HCT116 (cell line): ENCODE data around the gene MMADHC. TPM values are rescaled to one million over a fixed set of nuclear protein-coding genes. Genes with fewer than 3 reads are reported as not detected.

Experiments used
- ATAC-seq: fragments of 200-7000 bp; cut with Tn5 transposase; 2 replicates; pipeline ENCODE4 v1.9.1; 2020; ENCODE audit warnings: mild to moderate bottlenecking, moderate library complexity
- Bru-seq: library from RNA; stranded (reverse); fragments of 400-500 nt; gene quantifications from one replicate; lab custom pipeline; 2021; lab: Mats Ljungman, UMichigan
- BruChase-seq, 2 experiments: library from RNA; stranded (reverse); fragments of 400-500 nt; gene quantifications; one replicate each; lab custom pipeline; 2021; lab: Mats Ljungman, UMichigan
- BruUV-seq: library from RNA; stranded (reverse); fragments of 400-500 nt; replicated peaks from 2 replicates; lab custom pipeline; 2021; lab: Mats Ljungman, UMichigan
- CTCF ChIA-PET: fragments of 300-600 bp; sonication (Branson Sonifier 250); formaldehyde crosslinking; loops from one replicate; lab custom pipeline; 2021; ENCODE audit warnings: antibody characterized with exemption; lab: Charles Lee
- POLR2A ChIA-PET: fragments of 300-600, 350-600 bp; sonication (Branson Sonifier 250); formaldehyde crosslinking; loops from one replicate; lab custom pipeline; 2021; ENCODE audit warnings: antibody characterized with exemption; lab: Charles Lee
- RAD21 ChIA-PET, 2 experiments: fragments of 300-600 bp; sonication (Branson Sonifier 250); formaldehyde crosslinking; loops; one replicate each; lab custom pipeline; 2023; ENCODE audit warnings: low total read pairs in 2 of 2; ENCODE audit not compliant: uncharacterized antibody in 2 of 2, unreplicated experiment in 2 of 2, low non-redundant PET in 1 of 2; lab: Charles Lee
- DNase-seq: peaks from one replicate; pipeline ENCODE4 v3.0.0-alpha.2; 2010; ENCODE audit warnings: low read depth, low spot score
- H2AFZ ChIP-seq: fragments of 200-600 bp; shearing (Covaris generic), sonication (generic); 2 replicates; pipeline ENCODE4 v1.6.1; 2017; ENCODE audit warnings: low read depth, mixed run types, mixed read lengths, antibody characterized with exemption, low read length; ENCODE audit not compliant: poor library complexity, severe bottlenecking
- H3K27ac ChIP-seq: 2 replicates; pipeline ENCODE4 v1.5.1; 2012; ENCODE audit warnings: low read depth, low read length
- H3K27me3 ChIP-seq: fragments of 200-600 bp; sonication (generic); 2 replicates; pipeline ENCODE4 v1.6.1; 2016; ENCODE audit warnings: mixed run types, low read length, mixed read lengths; ENCODE audit not compliant: insufficient read depth
- H3K36me3 ChIP-seq, 2 experiments: fragments of 200-500 bp in 1 of 2; fragments of 200-600 bp in 1 of 2; sonication (Bioruptor generic) in 1 of 2; sonication (generic) in 1 of 2; 2 replicates each; pipeline versions ENCODE4 v1.5.1 to v1.6.1; 2014 to 2016; ENCODE audit warnings: low read length in 2 of 2, inconsistent platforms in 1 of 2, mixed read lengths in 1 of 2, mixed run types in 1 of 2; ENCODE audit not compliant: insufficient read depth in 2 of 2, control insufficient read depth in 1 of 2
- H3K4me1 ChIP-seq, 2 experiments: fragments of 200-600 bp in 1 of 2; sonication (generic) in 1 of 2; 2 replicates each; pipeline versions ENCODE4 v1.5.1 to v1.6.1; 2012 to 2017; ENCODE audit warnings: low read length in 2 of 2, inconsistent platforms in 1 of 2, mild to moderate bottlenecking in 1 of 2, mixed read lengths in 1 of 2, mixed run types in 1 of 2, moderate library complexity in 1 of 2; ENCODE audit not compliant: insufficient read depth in 2 of 2, control insufficient read depth in 1 of 2
- H3K4me2 ChIP-seq: fragments of 200-600 bp; sonication (generic); 2 replicates; pipeline ENCODE4 v1.6.1; 2017; ENCODE audit warnings: mixed run types, low read length, mixed read lengths
- H3K4me3 ChIP-seq, 2 experiments: fragments of 200-600 bp in 1 of 2; sonication (generic) in 1 of 2; replicated peaks in 1 of 2; 2 replicates each; pipeline ENCODE4 v1.5.1; 2011 to 2016; ENCODE audit warnings: low read length in 2 of 2, control low read depth in 1 of 2, low read depth in 1 of 2, mild to moderate bottlenecking in 1 of 2, mixed read lengths in 1 of 2, mixed run types in 1 of 2
- H3K79me2 ChIP-seq: fragments of 200-600 bp; sonication (generic); 2 replicates; pipeline ENCODE4 v1.6.1; 2017; ENCODE audit warnings: mild to moderate bottlenecking, mixed run types, low read length, moderate library complexity, mixed read lengths; ENCODE audit not compliant: insufficient read depth
- H3K9ac ChIP-seq: fragments of 200-600 bp; sonication (generic); 2 replicates; pipeline ENCODE4 v1.6.1; 2016; ENCODE audit warnings: low read length, mixed read lengths
- H3K9me2 ChIP-seq: fragments of 200-600 bp; sonication (generic), shearing (Covaris generic); 2 replicates; pipeline ENCODE4 v1.6.1; 2017; ENCODE audit warnings: mixed run types, mild to moderate bottlenecking, moderate library complexity; ENCODE audit not compliant: insufficient read depth
- H3K9me3 ChIP-seq, 2 experiments: fragments of 200-500 bp in 1 of 2; fragments of 200-600 bp in 1 of 2; sonication (Bioruptor generic) in 1 of 2; sonication (generic) in 1 of 2; 2 replicates each; pipeline ENCODE4 v1.6.1; 2014 to 2017; ENCODE audit warnings: low read length in 2 of 2, mixed read lengths in 2 of 2, inconsistent platforms in 1 of 2, low read depth in 1 of 2, mild to moderate bottlenecking in 1 of 2, mixed run types in 1 of 2, moderate library complexity in 1 of 2; ENCODE audit not compliant: control insufficient read depth in 1 of 2, insufficient read depth in 1 of 2
- H4K20me1 ChIP-seq: fragments of 200-600 bp; sonication (generic), shearing (Covaris generic); 2 replicates; pipeline ENCODE4 v1.6.1; 2017; ENCODE audit warnings: mixed run types, mild to moderate bottlenecking, moderate library complexity; ENCODE audit not compliant: insufficient read depth
- CBX3 ChIP-seq: IDR thresholded peaks from 2 replicates; pipeline ENCODE4 v1.6.1; 2012; ENCODE audit warnings: low read depth
- CEBPB ChIP-seq: IDR thresholded peaks from 2 replicates; pipeline ENCODE4 v1.6.1; 2012; ENCODE audit warnings: low read depth
- EGR1 ChIP-seq: IDR thresholded peaks from 2 replicates; pipeline ENCODE4 v1.6.1; 2012; ENCODE audit warnings: low read depth
- ELF1 ChIP-seq: IDR thresholded peaks from 2 replicates; pipeline ENCODE4 v1.6.1; 2012; ENCODE audit warnings: low read depth, borderline replicate concordance
- EZH2 ChIP-seq: fragments of 200-600 bp; sonication (generic); IDR thresholded peaks from 2 replicates; pipeline ENCODE4 v1.6.1; 2017; ENCODE audit warnings: antibody characterized with exemption, mixed run types
- FOSL1 ChIP-seq: IDR thresholded peaks from 2 replicates; pipeline ENCODE4 v1.6.1; 2012; ENCODE audit warnings: low read depth
- JUND ChIP-seq: IDR thresholded peaks from 2 replicates; pipeline ENCODE4 v1.6.1; 2012
- POLR2A ChIP-seq: IDR thresholded peaks from 2 replicates; pipeline ENCODE4 v1.7.0; 2011; ENCODE audit warnings: borderline replicate concordance; ENCODE audit not compliant: insufficient read depth, insufficient read length; ENCODE audit errors: extremely low read depth
- POLR2AphosphoS5 ChIP-seq: IDR thresholded peaks from 2 replicates; pipeline ENCODE4 v1.6.1; 2011; ENCODE audit warnings: mild to moderate bottlenecking, low read depth, low read length, moderate library complexity
- RAD21 ChIP-seq: IDR thresholded peaks from 2 replicates; pipeline ENCODE4 v1.6.1; 2012; ENCODE audit warnings: low read depth, mild to moderate bottlenecking
- REST ChIP-seq: IDR thresholded peaks from 2 replicates; pipeline ENCODE4 v1.6.1; 2012; ENCODE audit warnings: low read depth
- SIN3A ChIP-seq: IDR thresholded peaks from 2 replicates; pipeline ENCODE4 v1.6.1; 2012; ENCODE audit warnings: low read depth
- SP1 ChIP-seq: IDR thresholded peaks from 2 replicates; pipeline ENCODE4 v1.6.1; 2012; ENCODE audit warnings: low read depth
- SRF ChIP-seq: IDR thresholded peaks from 2 replicates; pipeline ENCODE4 v1.6.1; 2012; ENCODE audit warnings: low read depth
- TCF7L2 ChIP-seq: IDR thresholded peaks from 2 replicates; pipeline ENCODE4 v1.7.0; 2011; ENCODE audit warnings: borderline replicate concordance, inconsistent platforms; ENCODE audit not compliant: insufficient read depth, insufficient read length; ENCODE audit errors: extremely low read depth
- YY1 ChIP-seq: IDR thresholded peaks from 2 replicates; pipeline ENCODE4 v1.6.1; 2011; ENCODE audit warnings: low read length, low read depth, moderate library complexity, mild to moderate bottlenecking; ENCODE audit not compliant: insufficient replicate concordance; ENCODE audit errors: extremely low read depth
- ZFX ChIP-seq: fragments of 450-650 bp; IDR thresholded peaks from 2 replicates; pipeline ENCODE4 v1.6.1; 2017
- ZNF274 ChIP-seq: fragments of 200-500 bp; sonication (Bioruptor generic); IDR thresholded peaks from 2 replicates; pipeline ENCODE4 v1.6.1; 2014; ENCODE audit warnings: mild to moderate bottlenecking, low read depth, low read length, inconsistent platforms
- intact Hi-C: fragments of 100-400 bp; cut with micrococcal nuclease; formaldehyde crosslinking; loops from 2 replicates; pipeline ENCODE4 v1.10.0; 2022
- long read RNA-seq: library from polyadenylated mRNA; unstranded; transcript quantifications from one replicate; pipeline ENCODE4 v2.0.0, GENCODE V29; 2021; ENCODE audit not compliant: unreplicated experiment
- polyA plus RNA-seq: library from polyadenylated mRNA; unstranded; fragments of >200 nt; gene quantifications from 2 replicates; pipeline ENCODE4 v1.2.1, GENCODE V29; 2012; ENCODE audit warnings: missing spikeins
- total RNA-seq: library from RNA; stranded (reverse); gene quantifications from one replicate; pipeline ENCODE4 v1.2.1, GENCODE V29; 2021; ENCODE audit not compliant: unreplicated experiment
- TF ChIP-seq, protein P1 (sequence below), 3 experiments: fragments of 200-600 bp in 1 of 3; sonication (generic) in 1 of 3; IDR thresholded peaks in 2 of 3; conservative IDR thresholded peaks in 1 of 3; 2 replicates each; pipeline ENCODE4 v1.5.1; 2012 to 2017; ENCODE audit warnings: low read depth in 2 of 3, low read length in 2 of 3, antibody characterized with exemption in 1 of 3, borderline replicate concordance in 1 of 3, control low read depth in 1 of 3, mild to moderate bottlenecking in 1 of 3, mixed read lengths in 1 of 3, mixed run types in 1 of 3, moderate library complexity in 1 of 3; ENCODE audit not compliant: insufficient read depth in 1 of 3
- TF ChIP-seq, protein P2 (sequence below): IDR thresholded peaks from 2 replicates; pipeline ENCODE4 v1.6.1; 2012
- TF ChIP-seq, protein P3 (sequence below): IDR thresholded peaks from 2 replicates; pipeline ENCODE4 v1.6.1; 2012

The MMADHC gene
- total RNA-seq (135 TPM), Bru-seq, nascent RNA (percentile 96 among the genes with signal in this experiment), BruChase-seq, experiment 1, labeled RNA remaining after a 6-hour chase (percentile 95 among the genes with signal in this experiment), BruChase-seq, experiment 2, labeled RNA remaining after a 2-hour chase (percentile 91 among the genes with signal in this experiment)
- polyA plus RNA-seq, result 66.9 and 92.7 TPM in 2 replicates
- long read RNA-seq, transcript MMADHC-201 (8 exons, 1,436 nt), result major isoform, 107 of 118 reads
- long read RNA-seq, partial matches to known transcripts, result 2 of 118 reads
- long read RNA-seq, other reads (novel, unspliced or antisense), result 5 of 118 reads

DNA sequence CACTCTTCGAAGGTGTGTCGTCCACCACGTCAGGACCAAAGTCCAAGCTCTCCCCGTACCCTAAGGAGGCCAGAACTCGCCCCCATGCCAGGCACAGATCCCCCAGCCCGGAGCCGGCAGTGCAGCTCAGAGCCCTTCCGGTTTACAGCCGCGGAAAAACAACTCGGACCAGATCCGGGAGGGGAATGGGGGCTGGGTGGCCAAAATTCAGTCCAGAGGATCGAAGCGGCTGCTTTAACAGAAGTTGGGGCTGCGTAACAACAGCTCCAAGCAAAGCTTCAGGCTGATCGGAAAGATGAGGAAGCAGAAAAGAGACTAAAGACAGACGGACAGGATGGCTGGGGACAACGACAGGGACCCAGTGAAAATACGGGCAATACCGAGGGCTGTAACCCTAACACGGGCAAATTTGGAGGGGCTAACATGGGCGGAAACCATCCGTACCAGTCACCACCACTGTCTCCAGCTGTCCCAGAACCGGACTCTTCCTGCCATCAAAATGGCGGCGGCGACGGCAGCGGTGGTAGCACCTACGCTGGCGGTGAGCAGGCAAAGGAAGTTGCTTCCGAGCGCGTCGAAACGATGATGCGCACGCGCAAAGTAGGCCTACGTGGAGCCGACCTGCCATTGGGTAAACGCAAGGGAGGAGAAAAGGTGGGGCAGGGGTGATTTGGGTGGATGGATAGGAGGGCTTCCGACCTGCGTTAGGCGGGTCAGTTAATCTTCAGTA is at the start of gene MMADHC:
Gene MMADHC, minus strand, starts transcription at position 556 of the 730 bp plus-strand sequence. CDS start 678 bp downstream, outside the sequence.
- H3K79me2 ChIP-seq, result peaks cover 51% of the 10 kb centered on the region
- TF ChIP-seq POLR2AphosphoS5, result peak; percentile 98
- peak; percentile 97 for TF ChIP-seq YY1
- peak; percentile 79 for TF ChIP-seq SRF
- TF ChIP-seq ELF1, result peak; percentile 42
- no peak for TF ChIP-seq ZNF274
- TF ChIP-seq SIN3A, result peak; percentile 90
- peak; percentile 10 for TF ChIP-seq TCF7L2
- no peak for TF ChIP-seq JUND
- peak; percentile 92 for TF ChIP-seq POLR2A
- TF ChIP-seq CBX3, result peak; percentile 97
- TF ChIP-seq EZH2, result no peak
- TF ChIP-seq, protein P1, sequence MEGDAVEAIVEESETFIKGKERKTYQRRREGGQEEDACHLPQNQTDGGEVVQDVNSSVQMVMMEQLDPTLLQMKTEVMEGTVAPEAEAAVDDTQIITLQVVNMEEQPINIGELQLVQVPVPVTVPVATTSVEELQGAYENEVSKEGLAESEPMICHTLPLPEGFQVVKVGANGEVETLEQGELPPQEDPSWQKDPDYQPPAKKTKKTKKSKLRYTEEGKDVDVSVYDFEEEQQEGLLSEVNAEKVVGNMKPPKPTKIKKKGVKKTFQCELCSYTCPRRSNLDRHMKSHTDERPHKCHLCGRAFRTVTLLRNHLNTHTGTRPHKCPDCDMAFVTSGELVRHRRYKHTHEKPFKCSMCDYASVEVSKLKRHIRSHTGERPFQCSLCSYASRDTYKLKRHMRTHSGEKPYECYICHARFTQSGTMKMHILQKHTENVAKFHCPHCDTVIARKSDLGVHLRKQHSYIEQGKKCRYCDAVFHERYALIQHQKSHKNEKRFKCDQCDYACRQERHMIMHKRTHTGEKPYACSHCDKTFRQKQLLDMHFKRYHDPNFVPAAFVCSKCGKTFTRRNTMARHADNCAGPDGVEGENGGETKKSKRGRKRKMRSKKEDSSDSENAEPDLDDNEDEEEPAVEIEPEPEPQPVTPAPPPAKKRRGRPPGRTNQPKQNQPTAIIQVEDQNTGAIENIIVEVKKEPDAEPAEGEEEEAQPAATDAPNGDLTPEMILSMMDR (IDR thresholded peaks at IDR 0.05 in 2 of 3, conservative IDR thresholded peaks at IDR 0.05 in 1 of 3; ENCODE audit: borderline replicate concordance in 1 of 3, insufficient read depth in 1 of 3, low read depth in 2 of 3, low read length in 2 of 3), result no peak
- no peak for TF ChIP-seq ZFX
- TF ChIP-seq REST, result no peak
- no peak; the same call in 1 of the 2 replicates for TF ChIP-seq EGR1
- TF ChIP-seq, protein P2, sequence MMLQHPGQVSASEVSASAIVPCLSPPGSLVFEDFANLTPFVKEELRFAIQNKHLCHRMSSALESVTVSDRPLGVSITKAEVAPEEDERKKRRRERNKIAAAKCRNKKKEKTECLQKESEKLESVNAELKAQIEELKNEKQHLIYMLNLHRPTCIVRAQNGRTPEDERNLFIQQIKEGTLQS, result no peak
- no peak for TF ChIP-seq RAD21
- TF ChIP-seq CEBPB, result no peak
- no peak for TF ChIP-seq FOSL1
- peak; percentile 25; the same call in 1 of the 2 replicates for TF ChIP-seq SP1
- TF ChIP-seq, protein P3, sequence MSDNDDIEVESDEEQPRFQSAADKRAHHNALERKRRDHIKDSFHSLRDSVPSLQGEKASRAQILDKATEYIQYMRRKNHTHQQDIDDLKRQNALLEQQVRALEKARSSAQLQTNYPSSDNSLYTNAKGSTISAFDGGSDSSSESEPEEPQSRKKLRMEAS, result peak; percentile 74

More for the DNA sequence above, at the start of gene MMADHC:
- no peaks in the 10 kb centered on the region for H3K27me3 ChIP-seq
- BruUV-seq, result no TSS peak
- DNase-seq, result peak; percentile 92
- no peaks in the 10 kb centered on the region for H3K9me2 ChIP-seq
- intact Hi-C loops, result no loop called here
- peak within 1 kb of the TSS; percentile 94 for H3K9ac ChIP-seq
- H3K4me2 ChIP-seq, result peak within 1 kb of the TSS; percentile 81
- ChIA-PET POLR2A (interaction anchor here (0.6 to 1.2 kb wide), 2 partner anchors 21 to 1448 kb away, joined by 3 read pairs; no protein-coding TSS in a partner anchor), RAD21 (no interaction called here), CTCF (interaction anchor here (1.1 kb wide), 1 partner anchor 1465 kb away, joined by 3 read pairs; no protein-coding TSS in a partner anchor)
- H3K4me3 ChIP-seq, result peak within 1 kb of the TSS; percentile 90 to 93
- H3K4me1 ChIP-seq, result peaks cover 0 to 15% of the 10 kb centered on the region in 2 experiments; a peak in 2 of 4 replicates
- H3K36me3 ChIP-seq, result peaks cover 9 to 12% of the 10 kb centered on the region in 2 experiments
- ATAC-seq, result peak; percentile 99
- H4K20me1 ChIP-seq, result no peaks in the 10 kb centered on the region
- peak within 1 kb of the TSS; percentile 91 for H3K27ac ChIP-seq
- H2AFZ ChIP-seq, result peak within 1 kb of the TSS; percentile 89
- H3K9me3 ChIP-seq, result no peaks in the 10 kb centered on the region
